ENCODE data around the gene COL19A1.

DNA sequence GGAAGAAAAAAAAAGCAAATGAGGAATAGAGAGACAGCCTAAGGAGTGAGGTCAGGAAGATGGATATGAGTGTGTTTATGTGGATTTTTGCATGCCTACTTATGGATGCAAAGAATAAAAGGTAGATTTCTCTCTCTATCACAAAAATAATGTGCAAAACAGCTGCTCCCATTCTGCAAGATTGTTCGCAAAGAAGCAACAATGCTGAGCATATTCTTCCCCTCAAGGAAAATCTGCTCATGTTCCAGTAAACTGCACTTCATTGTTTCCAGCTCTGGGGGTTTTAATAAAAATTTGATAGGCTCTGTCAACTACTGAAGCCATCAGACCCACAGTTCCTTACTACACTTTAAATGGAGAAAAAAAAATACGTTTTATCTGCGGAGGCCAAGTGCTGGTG lies 259.2 kb downstream of the COL19A1 start:
- no peak for TF ChIP-seq POLR2AphosphoS5 (IDR thresholded peaks at IDR 0.05)
- TF ChIP-seq, protein P1, sequence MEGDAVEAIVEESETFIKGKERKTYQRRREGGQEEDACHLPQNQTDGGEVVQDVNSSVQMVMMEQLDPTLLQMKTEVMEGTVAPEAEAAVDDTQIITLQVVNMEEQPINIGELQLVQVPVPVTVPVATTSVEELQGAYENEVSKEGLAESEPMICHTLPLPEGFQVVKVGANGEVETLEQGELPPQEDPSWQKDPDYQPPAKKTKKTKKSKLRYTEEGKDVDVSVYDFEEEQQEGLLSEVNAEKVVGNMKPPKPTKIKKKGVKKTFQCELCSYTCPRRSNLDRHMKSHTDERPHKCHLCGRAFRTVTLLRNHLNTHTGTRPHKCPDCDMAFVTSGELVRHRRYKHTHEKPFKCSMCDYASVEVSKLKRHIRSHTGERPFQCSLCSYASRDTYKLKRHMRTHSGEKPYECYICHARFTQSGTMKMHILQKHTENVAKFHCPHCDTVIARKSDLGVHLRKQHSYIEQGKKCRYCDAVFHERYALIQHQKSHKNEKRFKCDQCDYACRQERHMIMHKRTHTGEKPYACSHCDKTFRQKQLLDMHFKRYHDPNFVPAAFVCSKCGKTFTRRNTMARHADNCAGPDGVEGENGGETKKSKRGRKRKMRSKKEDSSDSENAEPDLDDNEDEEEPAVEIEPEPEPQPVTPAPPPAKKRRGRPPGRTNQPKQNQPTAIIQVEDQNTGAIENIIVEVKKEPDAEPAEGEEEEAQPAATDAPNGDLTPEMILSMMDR (IDR thresholded peaks at IDR 0.05), result no peak
- no peak for TF ChIP-seq POLR2A (IDR thresholded peaks at IDR 0.05)

Measured in prostate gland (tissue), 2 donors.